ENCODE data around the gene ANKRD62.
"Not testable (repeated sequence)": the region's sequence is repeated elsewhere in the genome, so short reads cannot be mapped to it uniquely, and the experiment has no call there.

ANKRD62 gene

DNA sequence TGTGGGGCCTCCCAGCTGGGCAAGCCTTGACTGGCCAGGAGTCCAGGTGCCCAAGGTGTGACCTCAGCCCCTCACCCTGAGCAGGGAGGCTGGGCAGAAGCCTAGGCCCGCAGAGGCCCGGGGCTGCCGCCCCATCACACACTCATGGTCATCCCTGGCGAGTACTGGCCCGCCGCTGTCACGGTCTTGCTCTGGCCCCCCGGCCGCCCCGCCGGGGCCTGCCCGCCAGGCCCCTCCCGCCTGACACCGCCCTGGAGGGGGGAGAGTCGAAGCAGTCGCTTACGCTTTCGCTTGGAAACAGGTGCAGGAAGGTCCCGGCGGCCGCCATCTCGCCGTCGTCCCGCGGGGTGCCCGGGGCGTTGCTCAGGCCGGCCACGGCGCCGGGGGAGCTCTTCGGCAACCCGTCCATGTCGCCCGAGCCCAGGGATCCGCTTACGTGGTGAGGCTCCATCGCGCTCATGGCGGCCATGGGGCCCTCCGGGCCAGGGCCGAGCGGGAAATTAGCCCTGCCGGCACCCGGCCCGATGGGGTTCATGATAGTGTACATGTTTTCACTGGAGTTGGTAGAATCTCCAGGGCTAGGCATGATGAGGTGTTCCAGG lies 26.6 kb upstream of the ANKRD62 start:
- DNase-seq: no peak

DNA sequence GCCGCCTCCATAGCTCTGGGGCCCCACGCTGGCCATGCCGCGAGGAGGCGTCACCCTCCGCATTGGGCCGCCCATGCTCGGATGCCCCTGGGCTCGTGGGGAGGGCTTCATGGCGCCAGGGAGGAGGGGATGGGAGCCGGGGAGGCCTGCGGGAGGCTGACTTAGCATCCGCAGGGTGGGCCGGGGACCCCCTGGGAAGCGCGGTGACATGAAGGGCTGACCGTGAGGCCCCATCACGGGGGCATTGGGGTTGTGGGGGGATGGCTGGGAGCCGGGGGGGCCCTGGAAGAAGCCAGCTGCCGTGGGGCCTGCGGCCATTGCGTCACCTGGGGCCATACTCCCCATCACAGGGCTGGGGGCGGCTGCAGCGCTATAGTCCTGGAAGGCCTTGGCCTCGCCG lies 26.0 kb upstream of the ANKRD62 start:
- no peak for DNase-seq

DNA sequence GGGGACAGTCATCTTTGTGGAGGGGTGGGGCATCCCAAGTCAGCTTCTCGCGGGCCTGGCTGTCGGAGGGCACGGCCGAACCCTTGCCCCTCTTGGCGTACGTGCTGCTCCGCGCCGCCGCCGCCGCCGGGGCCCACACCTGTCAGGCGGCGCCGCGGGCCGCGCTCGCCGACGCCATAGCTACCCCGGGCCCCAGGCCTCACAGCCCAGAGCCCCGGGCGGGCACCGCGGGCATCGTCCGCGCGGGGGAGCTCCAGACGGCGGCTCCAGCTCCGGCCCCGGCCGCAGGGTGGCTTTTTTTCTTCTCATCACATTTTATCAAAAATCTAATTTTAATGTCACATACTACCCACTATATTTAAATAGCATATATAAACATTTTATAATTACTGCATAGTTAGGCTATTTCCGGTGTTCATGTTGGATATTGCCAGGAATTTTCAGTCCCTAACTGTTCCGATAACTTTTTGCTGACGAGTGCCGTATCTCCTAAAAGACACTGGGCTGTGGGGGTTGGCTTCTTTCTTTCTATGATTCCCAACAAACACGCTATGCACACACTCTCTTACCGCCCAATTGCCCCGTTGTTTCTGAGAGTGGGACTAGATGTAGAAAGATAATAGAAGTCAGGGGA lies 25.2 kb upstream of the ANKRD62 start:
- not testable (repeated sequence) for DNase-seq

DNA sequence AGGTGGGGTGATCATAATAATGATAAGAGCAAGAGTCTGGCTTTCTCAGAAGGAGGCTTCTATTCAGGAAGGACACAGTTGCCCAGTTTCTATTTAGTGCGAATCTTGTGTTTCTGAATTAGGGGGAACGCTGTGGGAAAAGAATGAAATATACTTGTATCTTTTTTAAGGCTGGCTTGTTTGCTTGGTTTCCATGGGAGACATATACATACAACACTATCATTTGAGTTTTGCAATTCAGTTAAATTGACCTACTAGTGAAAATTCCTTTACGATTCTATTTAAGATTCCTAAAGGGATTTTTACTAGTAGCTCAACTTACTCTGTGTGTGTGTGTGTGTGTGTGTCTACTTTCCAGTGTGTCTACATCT lies 24.7 kb upstream of the ANKRD62 start:
- no peak for DNase-seq

DNA sequence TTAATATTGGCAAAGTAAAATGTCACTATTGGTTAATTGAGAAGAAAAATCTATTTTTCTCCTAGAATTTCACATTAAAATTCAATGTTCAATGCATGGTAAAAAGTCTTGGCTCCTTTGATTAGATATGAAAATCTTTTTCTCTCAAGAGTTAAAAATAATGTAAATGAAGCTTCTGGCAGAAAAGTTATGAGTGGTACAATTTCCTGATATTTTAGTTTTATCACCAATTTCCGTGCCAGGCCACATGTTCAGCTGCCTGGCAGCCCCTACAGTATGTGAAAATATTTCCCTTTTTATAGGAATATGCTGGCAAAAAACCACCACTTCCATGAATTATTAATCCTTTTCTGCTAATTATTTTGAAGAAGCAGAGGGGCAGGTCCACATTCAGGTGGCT lies 22.6 kb upstream of the ANKRD62 start:
- not testable (repeated sequence) for DNase-seq

DNA sequence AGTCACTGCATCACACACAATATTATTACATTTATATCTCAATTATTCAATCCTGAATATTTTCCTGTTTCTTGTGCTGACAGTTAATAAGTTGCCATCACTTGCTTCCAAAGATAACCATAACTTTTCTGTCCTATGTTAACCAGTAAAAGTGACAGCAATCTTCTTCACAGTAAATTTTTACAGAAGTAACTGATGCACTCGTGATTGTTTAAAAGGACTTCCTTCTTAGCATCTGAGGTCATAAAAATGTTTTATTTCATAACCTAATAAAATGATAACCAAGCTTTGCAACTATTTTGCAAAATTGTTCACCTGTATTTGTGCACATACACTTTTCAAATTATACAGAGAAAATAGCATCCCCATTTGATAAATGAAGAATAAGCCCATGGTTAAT lies 20.6 kb upstream of the ANKRD62 start:
- no peak for DNase-seq

DNA sequence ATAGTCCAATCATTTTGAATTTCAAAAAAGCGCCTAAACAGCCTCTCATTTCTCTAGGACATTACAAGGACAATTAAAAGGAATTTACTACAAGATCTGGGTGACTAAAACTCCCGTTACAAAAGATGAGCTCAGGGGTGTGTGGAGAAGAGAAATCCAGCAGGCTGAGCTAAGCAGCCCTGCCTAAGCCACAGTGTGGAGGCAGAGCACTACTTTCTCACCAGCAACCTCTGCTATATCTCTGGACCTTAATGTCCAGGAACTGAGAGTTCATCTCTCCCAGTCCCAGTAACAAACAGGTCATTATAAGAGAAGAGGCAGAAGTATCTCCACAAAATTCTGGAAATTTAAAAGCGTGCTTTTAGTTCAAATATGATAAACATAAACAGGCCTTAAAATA lies 18.9 kb upstream of the ANKRD62 start:
- DNase-seq: no peak

DNA sequence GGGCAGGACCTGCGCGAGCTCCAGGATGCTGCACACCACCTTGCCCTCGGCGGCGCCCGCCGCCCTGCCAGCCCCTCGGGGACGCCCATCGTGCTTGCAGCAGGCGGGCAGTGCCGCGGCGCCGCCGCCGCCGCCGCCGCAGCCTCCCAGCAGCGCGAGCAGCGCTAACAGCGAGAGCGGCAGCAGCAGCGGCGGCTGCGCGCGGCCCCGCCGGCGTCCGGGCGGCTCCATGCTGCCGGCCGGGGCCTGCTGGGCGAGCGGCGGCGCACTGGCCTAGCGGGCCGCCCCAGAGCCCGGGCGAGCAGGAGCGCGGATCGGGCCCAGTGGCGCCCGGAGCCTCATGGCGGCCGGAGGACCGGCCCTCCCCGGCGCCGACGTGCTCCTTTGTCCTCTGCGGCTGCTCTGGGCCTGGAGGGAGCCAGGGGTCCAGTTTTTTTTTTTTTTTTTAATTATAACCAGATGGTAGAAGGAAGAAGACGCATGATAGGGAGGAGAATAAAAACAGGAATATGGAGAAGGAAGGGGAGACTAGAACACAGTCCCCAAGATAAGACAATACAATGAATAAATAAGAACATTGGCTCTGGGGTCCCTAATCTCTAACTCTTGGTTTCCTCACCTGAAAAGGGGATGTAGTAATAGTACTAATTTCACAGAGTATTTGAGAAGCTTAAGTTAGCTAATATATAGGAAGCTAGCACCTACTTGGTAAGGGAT lies 17.1 kb upstream of the ANKRD62 start:
- no peak for DNase-seq

DNA sequence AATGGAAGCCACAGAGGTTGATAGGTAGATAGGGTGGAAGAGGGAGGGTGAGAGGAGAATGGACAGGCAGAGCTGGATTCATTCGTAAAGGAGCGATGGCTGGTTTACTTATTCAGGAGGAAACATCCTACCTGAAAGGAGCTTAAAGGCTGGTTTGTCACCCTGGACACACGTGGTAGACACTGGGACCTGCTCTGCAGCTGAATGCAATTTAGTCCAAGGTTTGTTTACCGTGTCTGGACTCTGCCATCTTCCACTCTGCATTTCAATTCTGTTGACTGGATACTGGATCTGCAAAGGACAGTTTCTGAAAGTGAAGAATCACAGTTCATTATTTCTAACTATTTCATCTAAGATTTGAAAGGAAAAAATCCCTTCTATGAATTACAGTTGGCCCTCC lies 15.6 kb upstream of the ANKRD62 start:
- not testable (repeated sequence) for DNase-seq

DNA sequence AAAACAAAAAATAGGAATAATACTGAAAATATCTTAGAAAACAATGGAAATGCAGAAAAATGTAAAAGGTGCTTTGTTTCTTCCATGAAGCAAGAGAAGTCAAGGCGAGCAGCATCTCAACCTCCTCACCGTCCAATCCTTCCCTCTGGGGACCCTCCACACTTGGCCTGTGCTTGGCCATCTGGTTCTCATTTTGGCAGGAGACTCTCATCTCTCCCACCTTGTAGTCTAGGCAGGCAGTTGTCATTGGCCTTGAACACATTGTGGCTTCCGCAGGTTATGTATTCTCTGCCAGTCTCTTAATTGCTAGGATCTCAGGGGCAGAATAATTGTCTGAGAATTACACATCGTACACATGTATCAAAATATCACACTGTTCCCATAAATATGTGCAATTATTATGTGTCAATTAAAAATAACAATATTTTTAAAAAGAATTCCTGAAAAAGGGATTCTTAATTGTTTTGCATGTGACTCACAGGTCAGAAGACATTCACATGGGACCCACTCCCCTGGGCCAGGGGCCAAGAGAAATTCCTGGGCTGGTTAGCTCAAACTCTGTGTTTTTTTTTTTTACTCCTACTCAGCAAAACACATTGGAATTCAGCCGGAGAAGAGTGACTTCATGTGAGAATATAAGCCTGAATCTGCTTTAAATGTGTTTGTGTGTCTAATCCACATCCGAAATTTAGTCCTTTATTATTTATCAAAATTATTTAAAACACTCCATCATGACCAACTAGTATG lies 14.0 kb upstream of the ANKRD62 start:
- DNase-seq: no peak

DNA sequence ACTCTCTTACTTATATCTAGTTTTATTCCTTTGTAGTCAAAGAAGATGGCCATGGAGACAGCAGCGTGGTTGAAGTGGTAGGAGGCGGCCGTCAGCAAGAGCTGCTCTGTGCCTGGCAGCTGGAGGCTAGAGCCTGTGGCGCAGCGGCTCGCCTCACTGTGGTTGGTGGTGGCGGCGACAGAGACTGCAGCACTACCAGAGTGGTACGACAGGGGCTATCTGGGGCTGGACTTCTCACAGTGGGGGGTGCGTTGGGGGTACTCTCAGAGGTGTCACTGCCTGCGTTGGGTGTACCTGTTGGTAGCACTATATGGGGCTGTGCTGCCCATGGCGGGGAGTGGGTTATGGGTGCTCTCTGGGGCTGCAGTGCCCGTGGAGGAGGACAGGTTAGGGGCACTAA lies 8.5 kb upstream of the ANKRD62 start:
- DNase-seq: no peak

DNA sequence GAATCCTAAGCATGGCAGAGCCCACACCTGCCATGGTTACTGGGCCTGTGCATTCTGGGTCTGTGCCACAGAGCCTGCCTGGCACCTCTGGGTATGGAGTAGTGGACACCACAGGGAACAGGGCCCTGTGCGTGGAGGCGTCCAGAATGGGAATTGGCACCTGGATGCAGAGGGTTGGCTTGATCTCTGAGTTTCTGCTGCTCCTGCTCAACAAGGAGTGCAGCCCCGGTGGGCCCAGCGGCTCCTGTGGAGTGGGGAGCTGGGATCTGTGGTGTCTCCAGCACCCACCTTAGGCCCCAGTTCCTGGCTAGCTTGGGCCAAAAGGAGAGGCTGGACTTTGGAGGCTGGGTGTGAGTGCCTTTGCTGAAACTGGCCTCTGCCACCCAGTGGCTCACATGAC lies 7.9 kb upstream of the ANKRD62 start:
- no peak for DNase-seq

DNA sequence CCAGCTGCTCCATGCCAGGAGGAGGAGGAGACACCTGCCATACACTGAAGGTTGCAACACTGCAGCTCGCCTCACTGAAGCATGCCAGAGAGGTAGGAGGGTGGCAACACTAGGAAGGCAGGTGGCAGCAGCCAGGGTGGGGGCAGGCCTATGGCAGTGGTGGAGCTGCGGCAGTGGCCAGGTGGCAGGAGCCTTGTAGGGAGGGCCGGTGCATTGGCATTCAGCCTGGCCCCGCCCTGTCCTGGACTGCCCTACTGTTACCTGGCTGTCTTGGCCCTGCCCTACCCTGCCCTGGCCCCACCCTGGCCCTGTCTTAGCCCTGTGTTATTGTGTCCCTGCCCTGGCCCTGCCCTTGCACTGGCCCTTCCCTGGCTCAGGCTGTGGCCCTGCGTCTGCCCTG lies 7.4 kb upstream of the ANKRD62 start:
- no peak for DNase-seq

DNA sequence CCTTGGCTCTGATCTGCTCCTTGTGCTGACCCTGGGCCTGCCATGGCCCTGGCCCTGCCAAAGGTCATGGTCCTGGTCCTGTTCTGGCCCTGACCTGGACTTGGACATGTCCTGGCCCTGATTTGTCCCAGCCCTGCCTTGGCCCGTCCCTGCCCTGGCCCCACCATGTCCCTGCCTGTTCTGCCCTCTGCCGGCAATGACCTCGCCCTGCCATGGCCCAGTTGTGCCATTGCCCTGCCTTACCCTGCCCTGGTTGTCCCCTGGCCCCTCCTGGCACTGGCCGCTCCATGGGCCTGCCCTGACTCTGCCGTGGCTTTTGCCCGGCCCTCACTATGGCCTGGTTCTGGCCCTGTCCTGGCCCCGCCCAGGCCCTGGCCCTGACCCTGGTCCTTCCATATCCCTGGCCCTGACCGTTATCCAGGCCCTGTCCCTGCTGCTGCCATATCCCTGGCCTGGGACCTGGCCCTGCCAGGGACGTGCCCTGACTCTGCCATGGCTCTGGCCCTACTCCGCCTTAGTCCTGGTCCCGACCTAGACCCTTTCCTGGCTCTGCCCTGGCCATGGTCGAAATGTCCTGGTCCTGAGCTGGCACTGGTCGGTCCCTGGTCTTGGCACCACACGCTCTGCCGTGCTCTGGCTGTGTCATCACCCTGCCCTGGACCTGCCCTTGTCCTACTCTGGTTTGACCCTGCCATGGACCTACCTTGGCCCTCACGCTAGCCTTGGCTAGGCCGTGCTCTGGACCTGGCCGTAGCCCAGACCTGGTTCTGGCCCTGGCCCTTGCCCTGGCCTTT lies 6.8 kb upstream of the ANKRD62 start:
- DNase-seq: no peak

DNA sequence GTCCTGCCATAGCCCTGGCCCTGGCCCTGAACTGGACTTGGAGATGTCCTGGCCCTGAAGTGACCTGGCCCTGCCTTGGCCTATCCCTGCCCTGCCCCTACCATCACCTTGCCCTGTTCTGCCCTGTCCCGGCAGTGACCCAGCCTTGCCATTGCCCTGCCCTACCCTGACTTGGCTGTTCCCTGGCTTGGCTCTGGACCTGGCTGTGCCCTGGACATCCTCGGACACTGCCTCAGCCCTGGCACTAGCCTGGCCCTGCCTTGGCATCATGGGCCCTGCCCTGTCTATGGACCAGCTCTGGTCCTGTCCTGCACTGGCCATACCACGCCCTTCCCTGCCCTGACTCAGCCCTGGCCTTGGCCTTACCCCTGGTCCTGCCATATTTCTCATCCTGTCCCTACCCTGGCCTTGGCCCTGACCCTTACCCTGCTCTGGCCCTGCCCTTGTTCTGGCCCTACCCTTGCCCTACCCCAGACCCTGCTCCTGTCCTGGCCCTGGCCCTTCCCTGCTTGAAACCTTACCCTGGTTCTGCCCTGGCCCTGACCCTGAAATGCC lies 6.1 kb upstream of the ANKRD62 start:
- DNase-seq: no peak

DNA sequence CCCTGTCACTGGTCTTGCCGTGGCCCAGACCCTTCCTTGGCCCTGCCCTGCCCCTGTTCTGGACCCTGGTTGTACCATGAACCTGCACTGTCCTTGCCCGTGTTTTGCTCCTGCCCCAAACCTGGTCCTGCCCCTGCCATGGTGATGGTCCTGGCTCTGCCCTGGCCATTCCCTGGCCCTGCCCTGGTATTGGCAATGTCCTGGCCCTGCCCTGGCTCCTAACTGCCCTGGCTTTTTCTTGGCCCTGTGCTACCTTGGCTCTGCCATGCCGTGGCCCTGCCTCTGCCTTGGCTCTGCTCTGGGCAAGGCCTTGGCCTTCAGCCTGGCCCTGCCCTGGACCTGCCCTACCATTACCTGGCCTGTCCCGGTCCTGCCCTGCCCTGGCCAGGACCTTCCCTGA lies 5.5 kb upstream of the ANKRD62 start:
- no peak for DNase-seq

DNA sequence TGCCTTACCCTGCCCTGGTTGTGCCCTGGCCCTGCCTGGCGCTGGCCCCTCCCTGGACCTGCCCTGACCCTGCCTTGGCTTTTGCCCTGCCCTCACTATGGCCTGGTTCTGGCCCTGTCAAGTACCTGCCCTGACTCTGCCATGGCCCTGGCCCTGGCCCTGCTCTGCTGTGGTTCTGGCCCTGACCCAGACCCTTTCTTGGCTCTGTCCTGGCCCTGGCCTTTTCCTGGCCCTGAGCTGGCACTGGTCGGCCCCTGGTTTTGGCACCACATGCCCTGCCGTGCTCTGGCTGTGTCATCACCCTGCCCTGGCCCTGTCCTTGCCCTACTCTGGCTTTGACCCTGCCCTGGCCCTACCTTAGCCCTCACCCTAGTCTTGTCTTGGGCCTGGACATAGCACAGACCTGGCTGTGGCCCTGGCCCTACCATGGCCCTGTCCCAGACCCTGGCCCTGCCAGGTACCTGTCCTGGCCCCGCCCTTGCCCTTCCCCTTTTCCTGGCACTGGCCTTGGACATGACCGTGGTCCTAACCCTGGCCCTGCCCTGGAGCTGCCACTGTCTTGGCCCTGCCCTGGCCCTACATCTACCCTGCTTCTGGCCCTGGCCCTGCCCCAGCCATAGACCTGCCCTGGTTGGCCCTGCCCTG lies 4.8 kb upstream of the ANKRD62 start:
- DNase-seq: no peak

DNA sequence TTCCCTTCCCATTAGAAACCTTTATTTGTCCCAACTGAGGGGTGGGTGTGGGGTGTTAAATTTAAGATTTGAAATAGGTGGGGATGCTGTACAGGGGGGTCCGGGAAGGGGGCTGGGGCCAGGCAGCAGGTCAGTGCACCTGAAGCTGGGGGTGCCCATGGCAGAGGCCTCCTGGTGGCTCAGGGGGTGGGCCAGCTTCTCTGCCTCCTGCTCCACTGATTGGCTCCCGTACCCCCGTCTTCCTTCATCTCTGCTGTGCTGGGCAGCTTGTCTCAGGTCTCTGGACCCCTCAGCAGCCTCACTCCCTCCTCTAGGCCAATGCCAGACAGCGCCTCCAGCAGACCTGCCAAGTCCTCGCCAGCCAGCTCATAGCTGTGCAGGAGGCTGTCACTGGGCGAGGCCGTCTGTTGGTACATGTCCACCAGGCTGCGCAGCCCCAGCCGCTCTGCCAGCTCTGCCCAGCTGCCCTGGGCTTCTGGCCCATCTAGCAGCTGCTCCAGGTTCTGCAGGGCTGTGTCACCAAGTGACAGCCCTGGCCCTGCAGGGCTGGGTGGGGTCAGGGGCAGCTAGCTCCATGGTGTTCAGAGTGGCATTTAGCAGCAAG lies 2.0 kb upstream of the ANKRD62 start:
- no peak for DNase-seq

DNA sequence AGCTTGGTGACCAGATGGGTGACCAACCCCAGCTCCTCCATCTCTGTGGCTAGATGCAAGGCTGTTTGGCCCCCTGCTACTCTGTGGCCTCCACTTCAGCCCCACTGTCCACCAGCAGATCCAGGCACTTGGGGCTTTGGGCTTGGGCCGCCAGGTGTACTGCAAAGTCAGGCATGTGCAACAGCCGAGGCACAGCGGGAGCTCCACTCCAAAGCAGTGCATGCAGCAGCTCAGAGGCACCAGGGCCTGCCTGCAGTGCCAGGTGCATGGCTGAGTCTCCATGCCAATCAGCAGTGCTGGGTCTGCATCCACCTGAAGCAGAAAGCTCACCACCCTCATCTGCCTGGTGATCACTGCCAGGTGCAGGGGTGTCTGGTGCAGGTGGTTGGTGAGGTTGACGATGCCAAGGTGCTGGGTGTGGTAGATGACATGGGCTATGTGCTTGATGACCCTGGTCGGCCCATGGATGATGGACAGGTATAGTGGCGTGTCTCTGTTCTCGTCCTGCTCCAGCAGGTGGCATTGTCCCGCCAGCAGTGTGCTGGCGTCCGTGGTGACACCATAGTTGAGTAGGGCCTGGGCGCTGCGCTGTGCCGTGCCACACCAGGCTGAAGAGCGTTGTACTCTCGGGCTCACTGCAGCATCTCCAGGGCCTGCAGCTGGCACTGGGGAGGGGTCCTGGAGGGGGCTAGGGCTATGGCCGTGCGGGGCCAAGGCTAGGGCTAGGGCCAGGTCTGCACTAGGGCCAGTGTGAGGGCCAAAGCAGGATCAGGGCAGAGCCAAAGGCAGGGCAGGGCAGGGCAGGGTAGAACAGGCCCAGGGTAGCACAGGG lies 1.0 kb upstream of the ANKRD62 start:
- no peak for DNase-seq

DNA sequence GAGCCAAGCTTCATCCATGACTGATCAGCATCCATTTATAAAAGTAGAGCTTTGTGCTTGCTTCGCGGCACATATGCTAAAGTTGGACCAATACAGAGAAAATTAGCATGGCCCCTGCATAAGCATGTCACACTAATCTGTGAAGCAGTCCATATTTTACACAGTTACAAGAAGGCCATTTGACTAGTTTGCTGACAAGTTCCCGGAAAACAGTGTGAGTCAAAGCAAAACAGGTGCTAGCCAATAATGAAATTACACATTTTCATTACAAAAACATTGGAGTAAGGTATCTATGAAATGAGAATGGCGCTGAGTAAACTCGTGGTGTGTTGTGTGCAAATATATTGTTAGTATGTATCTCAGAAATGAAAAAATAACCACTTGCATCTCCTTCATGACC lies 4.7 kb downstream of the ANKRD62 start:
- DNase-seq: no peak

DNA sequence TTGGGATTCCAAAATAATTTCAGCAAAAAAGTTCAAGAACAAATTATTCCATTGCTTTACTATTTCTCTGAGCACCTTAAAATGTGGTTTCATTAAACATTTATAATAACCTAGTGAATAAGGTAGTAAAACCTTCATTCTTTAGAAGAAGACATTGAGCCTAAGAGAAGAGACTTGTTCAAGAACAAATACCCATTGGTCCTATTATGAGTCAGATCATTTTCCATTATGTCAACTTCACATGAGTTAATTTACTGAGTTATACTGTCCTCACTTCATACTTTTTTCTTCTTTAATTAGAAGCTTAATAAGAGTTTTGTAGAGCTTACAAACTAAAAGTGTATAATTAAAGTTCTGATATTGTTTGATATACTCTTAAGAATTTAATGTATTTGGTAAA lies 5.5 kb downstream of the ANKRD62 start:
- DNase-seq: no peak
